Measurements from ENCODE around the gene DEFB118.

The DEFB118 gene

GRCh38 chr20:31415653-31416052 is 47.3 kb downstream of the DEFB118 start:
- TF ChIP-seq CTCF (IDR thresholded peaks at IDR 0.05; ENCODE audit: low read depth, low read length): no peak
- DNase-seq (ENCODE audit: extremely low read depth, low read depth): no peak

GRCh38 chr20:31418307-31418706 is 49.9 kb downstream of the DEFB118 start:
- DNase-seq (ENCODE audit: extremely low read depth, low read depth): no peak
- no peak for TF ChIP-seq CTCF (IDR thresholded peaks at IDR 0.05; ENCODE audit: low read depth, low read length)

Data from AG09319 (cell line).